SH-SY5Y (cell line): ENCODE results near the gene MSLN.

ENCODE experiments used
- GATA2 ChIP-seq: IDR thresholded peaks from 2 replicates; pipeline ENCODE4 v1.6.1; 2011; ENCODE audit warnings: mild to moderate bottlenecking, low read depth, low read length
- GATA3 ChIP-seq: IDR thresholded peaks from 2 replicates; pipeline ENCODE4 v1.6.1; 2011; ENCODE audit warnings: low read depth, mild to moderate bottlenecking, low read length, moderate library complexity

MSLN gene

GRCh38 chr16:791131-791530, 30.6 kb downstream of the MSLN start:
- TF ChIP-seq GATA2 (no peak), GATA3 (no peak)

DNA sequence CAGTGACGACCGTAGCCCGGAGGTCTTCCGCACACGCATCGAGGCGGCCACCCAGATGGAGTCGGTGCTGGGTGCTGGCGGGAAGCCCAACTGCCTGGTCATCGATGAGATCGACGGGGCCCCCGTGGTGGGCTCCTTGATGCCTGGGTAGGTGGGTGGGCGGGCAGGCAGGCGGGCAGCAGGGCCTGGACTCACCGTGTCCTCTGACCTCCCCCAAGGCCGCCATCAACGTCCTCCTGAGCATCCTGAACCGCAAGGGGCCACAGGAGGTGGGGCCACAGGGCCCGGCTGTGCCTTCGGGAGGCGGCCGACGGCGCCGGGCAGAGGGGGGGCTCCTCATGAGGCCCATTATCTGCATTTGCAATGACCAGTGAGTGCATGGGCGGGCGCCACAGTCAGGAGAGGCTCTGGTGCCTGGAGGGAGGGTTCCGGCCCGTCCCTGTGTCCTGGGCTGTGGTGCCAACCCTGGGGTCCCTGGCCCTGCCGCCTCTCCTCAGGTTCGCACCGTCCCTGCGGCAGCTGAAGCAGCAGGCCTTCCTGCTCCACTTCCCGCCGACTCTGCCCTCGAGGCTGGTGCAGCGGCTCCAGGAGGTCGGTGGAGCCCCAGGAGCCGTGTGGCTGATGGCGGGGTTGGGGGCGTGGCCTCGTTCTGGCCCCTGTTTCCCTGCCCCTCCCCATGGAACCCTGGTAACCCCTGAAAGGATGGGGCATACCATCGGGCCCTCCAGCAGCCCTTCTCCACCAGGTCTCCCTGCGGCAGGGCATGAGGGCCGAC, 31.9 kb downstream of the MSLN start:
- TF ChIP-seq GATA3 (no peak), GATA2 (no peak)

- TF ChIP-seq GATA2: no peak
- TF ChIP-seq GATA3: no peak
Measured at GRCh38 chr16:793414-793813, 32.9 kb downstream of the MSLN start.

GRCh38 chr16:794091-794822, 33.7 kb downstream of the MSLN start:
- no peak for TF ChIP-seq GATA3
- no peak for TF ChIP-seq GATA2

GRCh38 chr16:794853-795466, 34.4 kb downstream of the MSLN start:
- no peak for TF ChIP-seq GATA2
- no peak for TF ChIP-seq GATA3

- TF ChIP-seq GATA3 (no peak), GATA2 (no peak)
Measured at GRCh38 chr16:795580-796229, 35.2 kb downstream of the MSLN start.

DNA sequence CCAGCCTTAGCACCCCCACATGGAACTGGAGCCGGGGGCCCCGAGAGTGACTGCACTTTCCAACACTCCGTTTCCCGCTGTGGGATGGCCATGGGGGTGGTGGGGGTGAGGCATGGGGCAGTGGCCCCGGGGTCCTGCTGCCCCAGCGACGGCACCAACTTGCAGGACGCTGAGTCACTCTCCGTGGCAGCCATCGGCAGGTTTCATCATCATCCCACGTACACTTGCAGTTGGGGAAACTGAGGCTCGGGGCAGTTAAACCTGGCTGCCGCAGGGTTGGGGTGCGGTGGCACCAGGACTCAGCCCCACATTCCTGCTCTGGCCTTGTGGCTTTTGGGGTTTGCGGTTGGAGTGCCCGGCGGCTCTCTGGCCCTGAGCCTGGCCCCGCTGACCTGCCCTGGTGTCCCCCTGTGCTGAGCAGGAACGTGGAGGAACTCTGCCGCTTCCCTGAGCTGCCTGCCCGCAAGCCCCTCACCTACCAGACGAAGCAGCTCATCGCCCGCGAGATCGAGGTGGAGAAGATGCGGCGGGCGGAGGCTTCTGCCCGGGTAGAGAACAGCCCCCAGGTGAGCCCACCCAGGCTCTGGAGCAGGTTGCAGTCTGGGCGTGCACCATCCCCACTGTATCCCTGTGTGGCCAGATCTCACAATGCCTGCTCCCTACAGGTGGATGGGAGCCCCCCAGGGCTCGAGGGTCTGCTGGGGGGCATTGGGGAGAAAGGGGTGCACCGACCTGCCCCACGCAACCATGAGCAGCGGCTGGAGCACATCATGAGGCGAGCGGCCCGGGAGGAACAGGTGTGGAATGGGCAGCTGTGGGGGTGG, 36.0 kb downstream of the MSLN start:
- TF ChIP-seq GATA2: no peak
- TF ChIP-seq GATA3: no peak

DNA sequence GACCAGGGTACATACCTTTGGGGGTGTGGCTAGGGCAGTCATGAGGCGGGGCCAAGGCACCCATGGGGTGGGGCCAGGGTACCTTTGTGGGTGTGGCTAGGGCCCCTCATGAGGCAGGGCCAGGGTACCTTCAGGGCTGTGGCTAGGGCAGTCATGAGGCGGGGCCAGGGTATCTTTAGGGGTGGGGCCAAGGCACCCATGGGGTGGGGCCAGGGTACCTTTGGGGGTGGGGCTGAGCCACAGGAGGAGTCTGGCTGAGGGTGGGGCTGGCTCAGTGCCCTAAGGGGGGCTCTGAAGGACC, 36.5 kb downstream of the MSLN start:
- no peak for TF ChIP-seq GATA2
- no peak for TF ChIP-seq GATA3

- no peak for TF ChIP-seq GATA2
- TF ChIP-seq GATA3: no peak
Measured at GRCh38 chr16:797686-798085, 37.2 kb downstream of the MSLN start.

GRCh38 chr16:798666-799065, 38.1 kb downstream of the MSLN start:
- TF ChIP-seq GATA3 (no peak), GATA2 (no peak)

DNA sequence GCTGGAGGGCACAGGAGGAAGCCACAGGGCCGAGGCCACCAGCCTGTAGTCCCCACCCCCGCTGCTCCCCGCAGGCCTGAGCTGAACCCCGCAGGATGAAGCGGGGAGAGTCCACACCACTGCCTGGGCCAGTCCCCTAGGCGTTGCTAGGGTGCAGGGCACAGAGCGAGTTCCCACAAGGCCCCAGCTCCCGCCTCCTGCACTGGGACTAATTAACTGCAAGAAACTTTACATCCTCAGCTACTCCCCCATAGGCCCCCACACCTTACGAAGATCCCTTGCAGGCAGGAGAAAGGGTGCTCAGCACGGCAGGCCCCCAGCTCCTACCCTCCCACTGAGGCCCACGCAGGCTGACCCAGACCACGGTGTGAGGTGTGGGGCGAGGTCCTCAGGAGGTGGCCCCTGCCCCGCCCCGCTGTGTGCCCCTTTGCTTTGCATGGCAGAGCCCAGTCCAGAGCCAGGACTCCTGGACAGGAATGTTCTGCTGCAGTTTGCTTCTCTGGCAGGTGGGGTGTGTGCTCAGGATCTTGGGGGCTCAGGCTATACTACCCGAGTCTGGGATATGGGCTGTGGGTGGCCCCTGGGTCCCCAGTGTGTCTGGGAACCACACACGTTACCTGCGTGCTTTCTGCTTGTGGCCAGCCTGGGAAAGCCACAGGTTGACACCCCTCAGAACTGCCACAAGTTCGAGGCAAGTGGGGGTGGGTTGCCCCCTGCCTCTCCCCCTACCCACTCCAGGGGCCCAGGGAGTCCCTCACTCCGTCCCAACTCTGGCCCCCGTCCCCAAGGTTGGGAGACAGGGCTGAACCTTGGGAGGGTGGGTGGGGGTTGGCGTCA, 38.8 kb downstream of the MSLN start:
- TF ChIP-seq GATA2 (no peak), GATA3 (no peak)

- TF ChIP-seq GATA3: no peak
- TF ChIP-seq GATA2: no peak
Measured at GRCh38 chr16:799948-800833, 39.7 kb downstream of the MSLN start, which contains the start of gene GNG13. TSS of gene GNG13 (minus strand) at chr16:800734. CDS start at chr16:799077, 1,657 bp downstream.
